Right ventricle myocardium inferior (tissue), 1 donor: Measurements from ENCODE around the gene LYPD6B. TPM values are rescaled to one million over a fixed set of nuclear protein-coding genes. Genes with fewer than 3 reads are reported as not detected.

Experiments
- ATAC-seq: fragments of 200-7000 bp; cut with Tn5 transposase; one replicate; pipeline ENCODE4 v1.9.1; 2020; ENCODE audit warnings: mild to moderate bottlenecking, moderate library complexity
- DNase-seq: peaks from one replicate; pipeline ENCODE4 v3.0.0; 2021; ENCODE audit errors: missing footprints
- intact Hi-C: fragments of 100-400 bp; cut with DNase I; formaldehyde crosslinking; loops from one replicate; pipeline ENCODE4 v1.11.0; 2022
- total RNA-seq: library from RNA; stranded (reverse); fragmentation: NEBNext Ultra II Directional; extraction: Animal tissue kit (Norgen Biotek cat#: 25700); gene quantifications from one replicate; pipeline ENCODE4 v1.2.1, GENCODE V29; 2021
- donor health status: DM: no; HTN: yes; CAD: no; lungs with severe emphysema.

The LYPD6B gene
- total RNA-seq, 1 donor from 2014 or later: not detected

GRCh38 chr2:149031396-149031795 lies 7.1 kb upstream of the LYPD6B start:
- DNase-seq: no peak
- intact Hi-C loops: no loop called here
- ATAC-seq: no peak

- intact Hi-C loops: no loop called here
- DNase-seq (no peak), ATAC-seq (no peak)
Measured at GRCh38 chr2:149033716-149034115, 4.8 kb upstream of the LYPD6B start.

- no peak for DNase-seq
- intact Hi-C loops: no loop called here
- no peak for ATAC-seq
Measured at GRCh38 chr2:149034406-149034805, 4.1 kb upstream of the LYPD6B start.

GRCh38 chr2:149036507-149037293 lies 1.8 kb upstream of the LYPD6B start:
- intact Hi-C loops: no loop called here
- ATAC-seq: no peak
- no peak for DNase-seq

- no peak for ATAC-seq
- intact Hi-C loops: no loop called here
- DNase-seq: no peak
Measured at GRCh38 chr2:149037851-149038250, 648 bp upstream of the LYPD6B start.

GRCh38 chr2:149039213-149039724 lies 770 bp downstream of the LYPD6B start:
- intact Hi-C loops: no loop called here
- DNase-seq: no peak

GRCh38 chr2:149040451-149040850 lies 2.0 kb downstream of the LYPD6B start:
- intact Hi-C loops: no loop called here
- ATAC-seq (no peak), DNase-seq (no peak)

More at GRCh38 chr2:149039213-149039724, 770 bp downstream of the LYPD6B start:
- no peak for ATAC-seq

GRCh38 chr2:149041482-149041881 lies 3.0 kb downstream of the LYPD6B start:
- DNase-seq (no peak), ATAC-seq (no peak)
- intact Hi-C loops: no loop called here

GRCh38 chr2:149042881-149043280 lies 4.4 kb downstream of the LYPD6B start:
- ATAC-seq (no peak), DNase-seq (no peak)
- intact Hi-C loops: no loop called here

GRCh38 chr2:149044500-149044899 lies 6.0 kb downstream of the LYPD6B start:
- intact Hi-C loops: no loop called here
- ATAC-seq: no peak

GRCh38 chr2:149047118-149047517 lies 8.6 kb downstream of the LYPD6B start:
- intact Hi-C loops: no loop called here
- ATAC-seq (no peak), DNase-seq (no peak)

More at GRCh38 chr2:149044500-149044899, 6.0 kb downstream of the LYPD6B start:
- no peak for DNase-seq

GRCh38 chr2:149049142-149049541 lies 10.6 kb downstream of the LYPD6B start:
- DNase-seq (no peak), ATAC-seq (no peak)
- intact Hi-C loops: no loop called here

GRCh38 chr2:149050188-149050587 lies 11.7 kb downstream of the LYPD6B start:
- intact Hi-C loops: no loop called here
- DNase-seq (no peak), ATAC-seq (no peak)

- DNase-seq (no peak), ATAC-seq (no peak)
- intact Hi-C loops: no loop called here
Measured at GRCh38 chr2:149055751-149056150, 17.3 kb downstream of the LYPD6B start.

GRCh38 chr2:149056541-149057255 lies 18.2 kb downstream of the LYPD6B start:
- DNase-seq (no peak), ATAC-seq (no peak)
- intact Hi-C loops: no loop called here

- DNase-seq (no peak), ATAC-seq (no peak)
- intact Hi-C loops: no loop called here
Measured at GRCh38 chr2:149057401-149057800, 18.9 kb downstream of the LYPD6B start.

GRCh38 chr2:149058936-149059335 lies 20.4 kb downstream of the LYPD6B start:
- DNase-seq (no peak), ATAC-seq (no peak)
- intact Hi-C loops: no loop called here

- DNase-seq: no peak
- intact Hi-C loops: no loop called here
- ATAC-seq: no peak
Measured at GRCh38 chr2:149059822-149060221, 21.3 kb downstream of the LYPD6B start.

- ATAC-seq: no peak
- DNase-seq: no peak
- intact Hi-C loops: no loop called here
Measured at GRCh38 chr2:149061133-149061745, 22.7 kb downstream of the LYPD6B start.

- intact Hi-C loops: no loop called here
- no peak for DNase-seq
Measured at GRCh38 chr2:149062531-149062930, 24.0 kb downstream of the LYPD6B start.

More at GRCh38 chr2:149062531-149062930, 24.0 kb downstream of the LYPD6B start:
- ATAC-seq: no peak
